GM12801 (cell line): Measurements from ENCODE around the gene HBP1.

ENCODE experiments used
- CTCF ChIP-seq: IDR thresholded peaks from one replicate; pipeline ENCODE4 v1.5.1; 2011; ENCODE audit warnings: control low read depth; ENCODE audit not compliant: insufficient read length; ENCODE audit errors: extremely low read depth

Gene HBP1

GRCh38 chr7:107180378-107180777, 11.6 kb downstream of the HBP1 start:
- TF ChIP-seq CTCF, result no peak

GRCh38 chr7:107181172-107181571, 12.4 kb downstream of the HBP1 start:
- no peak for TF ChIP-seq CTCF

- TF ChIP-seq CTCF, result no peak
These were observed 16.9 kb downstream of the HBP1 start for GRCh38 chr7:107185716-107186115.

GRCh38 chr7:107186240-107186639, 17.4 kb downstream of the HBP1 start:
- TF ChIP-seq CTCF, result no peak

- no peak for TF ChIP-seq CTCF
These were observed 19.0 kb downstream of the HBP1 start for GRCh38 chr7:107187774-107188173.

GRCh38 chr7:107190090-107190489, 21.3 kb downstream of the HBP1 start:
- TF ChIP-seq CTCF, result no peak

GRCh38 chr7:107194052-107194451, 25.2 kb downstream of the HBP1 start:
- TF ChIP-seq CTCF, result no peak
